Activated T-cell treated with anti-CD3 and anti-CD28 coated beads for 4 hours (primary cell): Measurements from ENCODE around the gene MN1.

ENCODE experiments used
- DNase-seq: peaks from one replicate; pipeline ENCODE4 v3.0.0-alpha.2; 2020

Gene MN1

GRCh38 chr22:27709919-27710675, 91.5 kb downstream of the MN1 start:
- no peak for DNase-seq

GRCh38 chr22:27706489-27706888, 95.1 kb downstream of the MN1 start:
- DNase-seq: no peak

GRCh38 chr22:27705408-27706080, 96.0 kb downstream of the MN1 start:
- no peak for DNase-seq

GRCh38 chr22:27704581-27704980, 97.0 kb downstream of the MN1 start:
- no peak for DNase-seq

GRCh38 chr22:27699383-27700019, 102.1 kb downstream of the MN1 start:
- DNase-seq: no peak

- no peak for DNase-seq
Observed at GRCh38 chr22:27698813-27699212, 102.7 kb downstream of the MN1 start.
